ENCODE data around the gene LIMS2. TPM values are rescaled to one million over a fixed set of nuclear protein-coding genes. Genes with fewer than 3 reads are reported as not detected.

LIMS2 gene
- total RNA-seq, 2 experiments from 2014 or later = 1.6 to 24.9 TPM

GRCh38 chr2:127593228-127594115 lies 81.9 kb downstream of the LIMS2 start:
- CTCF ChIA-PET (ENCODE audit: unreplicated experiment) = interaction anchor here (0.6 kb wide), 1 partner anchor 25 kb away, joined by 3 read pairs; no protein-coding TSS in a partner anchor
- Histone ChIP-seq H3K4me1 (ENCODE audit: insufficient read depth, low read length, poor library complexity, severe bottlenecking) (no peaks in the 10 kb centered on the region), H3K9me2 (ENCODE audit: insufficient read depth, low read length) (no peaks in the 10 kb centered on the region), H3K4me3 (ENCODE audit: low read depth, low read length, poor library complexity, severe bottlenecking) (no peak overlapping the region), H3K36me3 (ENCODE audit: insufficient read depth, low read length) (no peaks in the 10 kb centered on the region), H3K79me2 (ENCODE audit: insufficient read depth, low read depth, low read length) (no peaks in the 10 kb centered on the region), H3K9me3 (ENCODE audit: low read length) (no peaks in the 10 kb centered on the region), H4K20me1 (ENCODE audit: insufficient read depth, low read length) (no peaks in the 10 kb centered on the region), H3K27ac (ENCODE audit: low read depth, low read length, poor library complexity, severe bottlenecking) (no peak overlapping the region), H2AFZ (ENCODE audit: low read length) (no peak overlapping the region), H3K4me2 (ENCODE audit: low read length) (no peak overlapping the region)
- DNase-seq (ENCODE audit: low spot score) = no peak
- POLR2A ChIA-PET = no interaction called here
- BruUV-seq (replicated peaks) = no TSS peak
- TF ChIP-seq EZH2phosphoT487 (IDR thresholded peaks at IDR 0.05; ENCODE audit: borderline replicate concordance, low read depth, low read length) (no peak), CTCF (conservative IDR thresholded peaks at IDR 0.05; ENCODE audit: low read length) (no peak)
- intact Hi-C loops (cut with micrococcal nuclease; ENCODE audit: unreplicated experiment) = loop anchor here (5.0 to 10.0 kb wide), 2 partner anchors 109 to 271 kb away; partner anchors contain the start of gene SFT2D3

- H3K4me1 ChIP-seq (ENCODE audit: insufficient read depth, low read length, poor library complexity, severe bottlenecking) = no peaks in the 10 kb centered on the region
- no peak overlapping the region for H3K4me2 ChIP-seq (ENCODE audit: low read length)
- H3K79me2 ChIP-seq (ENCODE audit: insufficient read depth, low read depth, low read length) = no peaks in the 10 kb centered on the region
- no peak for DNase-seq (ENCODE audit: low spot score)
- no peaks in the 10 kb centered on the region for H3K36me3 ChIP-seq (ENCODE audit: insufficient read depth, low read length)
- no peak overlapping the region for H3K27ac ChIP-seq (ENCODE audit: low read depth, low read length, poor library complexity, severe bottlenecking)
- no peaks in the 10 kb centered on the region for H3K9me3 ChIP-seq (ENCODE audit: low read length)
- intact Hi-C loops (cut with micrococcal nuclease; ENCODE audit: unreplicated experiment) = loop anchor here (5.0 to 10.0 kb wide), 2 partner anchors 110 to 272 kb away; partner anchors contain the start of gene SFT2D3
- BruUV-seq (replicated peaks) = no TSS peak
- TF ChIP-seq EZH2phosphoT487 (IDR thresholded peaks at IDR 0.05; ENCODE audit: borderline replicate concordance, low read depth, low read length) = no peak
- no peak for TF ChIP-seq CTCF (conservative IDR thresholded peaks at IDR 0.05; ENCODE audit: low read length)
- H3K4me3 ChIP-seq (ENCODE audit: low read depth, low read length, poor library complexity, severe bottlenecking) = no peak overlapping the region
- no peak overlapping the region for H2AFZ ChIP-seq (ENCODE audit: low read length)
- no peaks in the 10 kb centered on the region for H3K9me2 ChIP-seq (ENCODE audit: insufficient read depth, low read length)
- ChIA-PET POLR2A (no interaction called here), CTCF (ENCODE audit: unreplicated experiment) (interaction anchor here (0.6 kb wide), 1 partner anchor 25 kb away, joined by 3 read pairs; no protein-coding TSS in a partner anchor)
- H4K20me1 ChIP-seq (ENCODE audit: insufficient read depth, low read length) = no peaks in the 10 kb centered on the region
Measured at GRCh38 chr2:127592761-127593227, 82.5 kb downstream of the LIMS2 start.
